GM12878 (cell line): ENCODE data around the gene INHBC. TPM values are rescaled to one million over a fixed set of nuclear protein-coding genes. Genes with fewer than 3 reads are reported as not detected.

Experiments
- CBFB ChIP-seq: IDR thresholded peaks from 2 replicates; pipeline ENCODE4 v1.6.1; 2016; ENCODE audit warnings: antibody characterized with exemption, low read depth
- CEBPB ChIP-seq, 2 experiments: fragments of 150-350 bp in 1 of 2; IDR thresholded peaks; 2 replicates each; pipeline ENCODE4 v1.6.1; 2012 to 2014; ENCODE audit warnings: low read depth in 2 of 2, low read length in 2 of 2, borderline replicate concordance in 1 of 2, inconsistent platforms in 1 of 2
- MYB ChIP-seq: fragments of 150-350 bp; IDR thresholded peaks from 2 replicates; pipeline ENCODE4 v1.6.1; 2014; ENCODE audit warnings: mild to moderate bottlenecking, low read depth, low read length, borderline replicate concordance
- MYC ChIP-seq: IDR thresholded peaks from 2 replicates; pipeline ENCODE4 v1.6.1; 2011; ENCODE audit warnings: mild to moderate bottlenecking, low read length, moderate library complexity, inconsistent platforms; ENCODE audit not compliant: insufficient read depth, insufficient replicate concordance, insufficient read length, severe bottlenecking
- NR2C2 ChIP-seq: IDR thresholded peaks from 2 replicates; pipeline ENCODE4 v1.6.1; 2011; ENCODE audit warnings: borderline replicate concordance, low read depth; ENCODE audit not compliant: control insufficient read depth, insufficient read length
- SKIL ChIP-seq: fragments of 450-650 bp; IDR thresholded peaks from 2 replicates; pipeline ENCODE4 v1.6.1; 2017; ENCODE audit warnings: mild to moderate bottlenecking, low read depth, inconsistent platforms; ENCODE audit not compliant: poor library complexity, severe bottlenecking
- SMAD5 ChIP-seq: IDR thresholded peaks from 2 replicates; pipeline ENCODE4 v1.6.1; 2016; ENCODE audit warnings: antibody characterized with exemption, low read depth
- SUZ12 ChIP-seq: fragments of 200-600 bp; sonication (generic); IDR thresholded peaks from one replicate; pipeline ENCODE4 v1.6.1; 2018; ENCODE audit warnings: antibody characterized with exemption, mild to moderate bottlenecking; ENCODE audit not compliant: unreplicated experiment
- TCF3 ChIP-seq: IDR thresholded peaks from 2 replicates; pipeline ENCODE4 v1.6.1; 2012; ENCODE audit warnings: low read depth, mild to moderate bottlenecking, low read length, borderline replicate concordance; ENCODE audit not compliant: insufficient read depth
- TCF7 ChIP-seq: IDR thresholded peaks from 2 replicates; pipeline ENCODE4 v1.6.1; 2014; ENCODE audit warnings: antibody characterized with exemption, borderline replicate concordance
- ZBTB11 ChIP-seq: fragments of 450-650 bp; formaldehyde crosslinking; IDR thresholded peaks from 2 replicates; pipeline ENCODE4 v1.5.0; 2022; ENCODE audit warnings: mild to moderate bottlenecking, missing genetic modification characterization
- ZNF384 ChIP-seq: IDR thresholded peaks from 2 replicates; pipeline ENCODE4 v1.6.1; 2012; ENCODE audit warnings: low read depth, mild to moderate bottlenecking, low read length, improper control_type of control experiment, borderline replicate concordance
- polyA plus RNA-seq, 11 experiments: library from polyadenylated mRNA; depleted of rRNA in 4 of 11; unstranded in 6 of 11; stranded (reverse) in 5 of 11; fragments of >200 nt; fragmentation: Nextera tagmentation in 4 of 11; fragmentation: Illumina TruSeq in 1 of 11; extraction: Ambion mirVana in 4 of 11; extraction: Trizol in 1 of 11; gene quantifications; 1 replicate in 1 of 11; 2 replicates in 10 of 11; pipeline versions ENCODE4 v1.2.1 to v1.2.3, GENCODE V29; 2011 to 2016; ENCODE audit warnings: inconsistent platforms in 2 of 11, missing spikeins in 2 of 11, low read depth in 1 of 11
- total RNA-seq, 4 experiments: library from RNA; depleted of rRNA in 3 of 4; stranded (reverse); fragments of >200 nt in 3 of 4; fragmentation: Illumina TruSeq in 1 of 4; extraction: Trizol in 1 of 4; gene quantifications; 2 replicates each; pipeline versions ENCODE4 v1.2.1 to v1.2.3, GENCODE V29; 2013 to 2021
- TF ChIP-seq, protein P1 (sequence below): IDR thresholded peaks from 2 replicates; pipeline ENCODE4 v1.6.1; 2012; ENCODE audit warnings: low read length, inconsistent platforms
- TF ChIP-seq, protein P2 (sequence below): fragments of 450-650 bp; IDR thresholded peaks from 2 replicates; pipeline ENCODE4 v1.6.1; 2016; ENCODE audit warnings: mild to moderate bottlenecking, moderate library complexity, borderline replicate concordance
- TF ChIP-seq, protein P3 (sequence below): fragments of 450-650 bp; IDR thresholded peaks from 2 replicates; pipeline ENCODE4 v1.6.1; 2016; ENCODE audit warnings: mild to moderate bottlenecking

INHBC gene
- total and polyA plus RNA-seq, 10 of the 15 experiments (the other 5 are each of a cell fraction or from before 2014, with no cell fraction given) = 0.04 to 0.22 (median 0.13) TPM; not detected in 5

- TF ChIP-seq, protein P1, sequence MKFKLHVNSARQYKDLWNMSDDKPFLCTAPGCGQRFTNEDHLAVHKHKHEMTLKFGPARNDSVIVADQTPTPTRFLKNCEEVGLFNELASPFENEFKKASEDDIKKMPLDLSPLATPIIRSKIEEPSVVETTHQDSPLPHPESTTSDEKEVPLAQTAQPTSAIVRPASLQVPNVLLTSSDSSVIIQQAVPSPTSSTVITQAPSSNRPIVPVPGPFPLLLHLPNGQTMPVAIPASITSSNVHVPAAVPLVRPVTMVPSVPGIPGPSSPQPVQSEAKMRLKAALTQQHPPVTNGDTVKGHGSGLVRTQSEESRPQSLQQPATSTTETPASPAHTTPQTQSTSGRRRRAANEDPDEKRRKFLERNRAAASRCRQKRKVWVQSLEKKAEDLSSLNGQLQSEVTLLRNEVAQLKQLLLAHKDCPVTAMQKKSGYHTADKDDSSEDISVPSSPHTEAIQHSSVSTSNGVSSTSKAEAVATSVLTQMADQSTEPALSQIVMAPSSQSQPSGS = no peak
- TF ChIP-seq SUZ12 = no peak
- TF ChIP-seq SKIL = no peak
- no peak for TF ChIP-seq SMAD5
- TF ChIP-seq, protein P2, sequence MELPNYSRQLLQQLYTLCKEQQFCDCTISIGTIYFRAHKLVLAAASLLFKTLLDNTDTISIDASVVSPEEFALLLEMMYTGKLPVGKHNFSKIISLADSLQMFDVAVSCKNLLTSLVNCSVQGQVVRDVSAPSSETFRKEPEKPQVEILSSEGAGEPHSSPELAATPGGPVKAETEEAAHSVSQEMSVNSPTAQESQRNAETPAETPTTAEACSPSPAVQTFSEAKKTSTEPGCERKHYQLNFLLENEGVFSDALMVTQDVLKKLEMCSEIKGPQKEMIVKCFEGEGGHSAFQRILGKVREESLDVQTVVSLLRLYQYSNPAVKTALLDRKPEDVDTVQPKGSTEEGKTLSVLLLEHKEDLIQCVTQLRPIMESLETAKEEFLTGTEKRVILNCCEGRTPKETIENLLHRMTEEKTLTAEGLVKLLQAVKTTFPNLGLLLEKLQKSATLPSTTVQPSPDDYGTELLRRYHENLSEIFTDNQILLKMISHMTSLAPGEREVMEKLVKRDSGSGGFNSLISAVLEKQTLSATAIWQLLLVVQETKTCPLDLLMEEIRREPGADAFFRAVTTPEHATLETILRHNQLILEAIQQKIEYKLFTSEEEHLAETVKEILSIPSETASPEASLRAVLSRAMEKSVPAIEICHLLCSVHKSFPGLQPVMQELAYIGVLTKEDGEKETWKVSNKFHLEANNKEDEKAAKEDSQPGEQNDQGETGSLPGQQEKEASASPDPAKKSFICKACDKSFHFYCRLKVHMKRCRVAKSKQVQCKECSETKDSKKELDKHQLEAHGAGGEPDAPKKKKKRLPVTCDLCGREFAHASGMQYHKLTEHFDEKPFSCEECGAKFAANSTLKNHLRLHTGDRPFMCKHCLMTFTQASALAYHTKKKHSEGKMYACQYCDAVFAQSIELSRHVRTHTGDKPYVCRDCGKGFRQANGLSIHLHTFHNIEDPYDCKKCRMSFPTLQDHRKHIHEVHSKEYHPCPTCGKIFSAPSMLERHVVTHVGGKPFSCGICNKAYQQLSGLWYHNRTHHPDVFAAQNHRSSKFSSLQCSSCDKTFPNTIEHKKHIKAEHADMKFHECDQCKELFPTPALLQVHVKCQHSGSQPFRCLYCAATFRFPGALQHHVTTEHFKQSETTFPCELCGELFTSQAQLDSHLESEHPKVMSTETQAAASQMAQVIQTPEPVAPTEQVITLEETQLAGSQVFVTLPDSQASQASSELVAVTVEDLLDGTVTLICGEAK = no peak; the same call in 1 of the 2 replicates
- TF ChIP-seq NR2C2 = no peak
- no peak for TF ChIP-seq TCF7
- TF ChIP-seq ZBTB11 (CRISPR knock-in tag) = no peak
- peak; percentile 17; the same call in 1 of the 2 replicates for TF ChIP-seq CBFB
- TF ChIP-seq, protein P3, sequence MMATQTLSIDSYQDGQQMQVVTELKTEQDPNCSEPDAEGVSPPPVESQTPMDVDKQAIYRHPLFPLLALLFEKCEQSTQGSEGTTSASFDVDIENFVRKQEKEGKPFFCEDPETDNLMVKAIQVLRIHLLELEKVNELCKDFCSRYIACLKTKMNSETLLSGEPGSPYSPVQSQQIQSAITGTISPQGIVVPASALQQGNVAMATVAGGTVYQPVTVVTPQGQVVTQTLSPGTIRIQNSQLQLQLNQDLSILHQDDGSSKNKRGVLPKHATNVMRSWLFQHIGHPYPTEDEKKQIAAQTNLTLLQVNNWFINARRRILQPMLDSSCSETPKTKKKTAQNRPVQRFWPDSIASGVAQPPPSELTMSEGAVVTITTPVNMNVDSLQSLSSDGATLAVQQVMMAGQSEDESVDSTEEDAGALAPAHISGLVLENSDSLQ = peak; percentile 8; the same call in 1 of the 2 replicates
- no peak for TF ChIP-seq MYC
- no peak; the same call in 1 of the 2 replicates for TF ChIP-seq ZNF384
- TF ChIP-seq MYB = no peak
- no peak for TF ChIP-seq TCF3
- no peak for TF ChIP-seq CEBPB (IDR thresholded peaks at IDR 0.05; ENCODE audit: borderline replicate concordance in 1 of 2, low read depth in 2 of 2, low read length in 2 of 2)
Measured at GRCh38 chr12:57476162-57476992, 41.8 kb downstream of the INHBC start (continued).
